Measurements from ENCODE around the gene DNMT3A. TPM values are rescaled to one million over a fixed set of nuclear protein-coding genes. Genes with fewer than 3 reads are reported as not detected.

The DNMT3A gene
- total RNA-seq, 4 donors from 2014 or later: 11.3 to 29.5 (median 16.9) TPM

DNA sequence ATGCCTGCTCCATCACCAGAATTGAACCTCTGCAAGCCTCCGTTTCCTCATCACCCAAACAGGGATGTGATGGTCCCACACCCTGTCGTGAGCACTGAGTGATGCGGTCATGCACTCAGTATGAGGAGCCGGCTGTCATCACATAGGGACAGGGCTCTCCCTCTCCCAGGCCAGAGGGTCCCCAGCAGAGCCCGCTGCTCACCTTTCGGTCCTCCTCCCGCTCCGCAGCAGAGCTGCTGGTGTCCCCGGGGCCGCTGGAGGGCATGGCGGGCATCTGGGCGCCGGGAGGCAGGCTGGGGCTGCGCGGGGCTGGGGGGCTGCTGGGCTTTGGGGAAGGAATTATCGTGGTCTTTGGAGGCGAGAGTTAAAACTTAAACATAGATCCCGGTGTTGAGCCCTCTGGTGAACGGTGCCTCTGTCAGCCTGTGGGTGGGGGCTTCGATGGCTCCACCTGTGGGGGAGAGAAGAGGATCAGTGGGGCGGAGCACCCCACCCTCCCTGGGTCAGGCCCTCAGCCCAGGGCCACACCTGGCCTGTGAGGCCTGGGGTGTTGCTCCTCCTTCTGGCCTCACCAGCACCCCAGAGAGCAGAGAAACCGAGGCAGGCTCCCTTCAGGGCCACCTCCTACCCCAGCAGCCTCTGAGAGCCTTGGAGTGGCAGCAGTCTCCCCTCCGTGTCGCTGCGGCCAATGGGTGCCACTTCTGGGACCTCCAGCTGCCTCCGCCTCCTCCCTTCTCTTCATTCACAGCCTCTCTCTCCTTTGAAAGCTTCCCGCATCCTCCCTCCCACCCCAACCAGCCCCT, 27.8 kb downstream of the DNMT3A start:
- Histone ChIP-seq H3K36me3 (peaks cover 0 to 33% (median 25%) of the 10 kb centered on the region in 4 donors), H3K9me3 (no peaks in the 10 kb centered on the region), H3K27ac (replicated peaks in 1 of 4) (peak overlapping the region; percentile 68 to 76 (median 75)), H3K4me1 (peaks cover 67 to 92% (median 87%) of the 10 kb centered on the region in 4 donors), H3K4me3 (no peak overlapping the region), H3K27me3 (no peaks in the 10 kb centered on the region)
- no peak for DNase-seq (ENCODE audit: extremely low spot score)
- intact Hi-C loops (cut with DNase I): no loop called here
- TF ChIP-seq, protein P1, sequence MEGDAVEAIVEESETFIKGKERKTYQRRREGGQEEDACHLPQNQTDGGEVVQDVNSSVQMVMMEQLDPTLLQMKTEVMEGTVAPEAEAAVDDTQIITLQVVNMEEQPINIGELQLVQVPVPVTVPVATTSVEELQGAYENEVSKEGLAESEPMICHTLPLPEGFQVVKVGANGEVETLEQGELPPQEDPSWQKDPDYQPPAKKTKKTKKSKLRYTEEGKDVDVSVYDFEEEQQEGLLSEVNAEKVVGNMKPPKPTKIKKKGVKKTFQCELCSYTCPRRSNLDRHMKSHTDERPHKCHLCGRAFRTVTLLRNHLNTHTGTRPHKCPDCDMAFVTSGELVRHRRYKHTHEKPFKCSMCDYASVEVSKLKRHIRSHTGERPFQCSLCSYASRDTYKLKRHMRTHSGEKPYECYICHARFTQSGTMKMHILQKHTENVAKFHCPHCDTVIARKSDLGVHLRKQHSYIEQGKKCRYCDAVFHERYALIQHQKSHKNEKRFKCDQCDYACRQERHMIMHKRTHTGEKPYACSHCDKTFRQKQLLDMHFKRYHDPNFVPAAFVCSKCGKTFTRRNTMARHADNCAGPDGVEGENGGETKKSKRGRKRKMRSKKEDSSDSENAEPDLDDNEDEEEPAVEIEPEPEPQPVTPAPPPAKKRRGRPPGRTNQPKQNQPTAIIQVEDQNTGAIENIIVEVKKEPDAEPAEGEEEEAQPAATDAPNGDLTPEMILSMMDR (IDR thresholded peaks at IDR 0.05): no peak
- no peak for TF ChIP-seq POLR2A (IDR thresholded peaks at IDR 0.05; ENCODE audit: low read depth)
- TF ChIP-seq POLR2AphosphoS5 (IDR thresholded peaks at IDR 0.05): no peak
- TF ChIP-seq EP300 (IDR thresholded peaks at IDR 0.05): no peak
- WGBS: 82% methylated on average over 23 of the region's 27 CpGs

DNA sequence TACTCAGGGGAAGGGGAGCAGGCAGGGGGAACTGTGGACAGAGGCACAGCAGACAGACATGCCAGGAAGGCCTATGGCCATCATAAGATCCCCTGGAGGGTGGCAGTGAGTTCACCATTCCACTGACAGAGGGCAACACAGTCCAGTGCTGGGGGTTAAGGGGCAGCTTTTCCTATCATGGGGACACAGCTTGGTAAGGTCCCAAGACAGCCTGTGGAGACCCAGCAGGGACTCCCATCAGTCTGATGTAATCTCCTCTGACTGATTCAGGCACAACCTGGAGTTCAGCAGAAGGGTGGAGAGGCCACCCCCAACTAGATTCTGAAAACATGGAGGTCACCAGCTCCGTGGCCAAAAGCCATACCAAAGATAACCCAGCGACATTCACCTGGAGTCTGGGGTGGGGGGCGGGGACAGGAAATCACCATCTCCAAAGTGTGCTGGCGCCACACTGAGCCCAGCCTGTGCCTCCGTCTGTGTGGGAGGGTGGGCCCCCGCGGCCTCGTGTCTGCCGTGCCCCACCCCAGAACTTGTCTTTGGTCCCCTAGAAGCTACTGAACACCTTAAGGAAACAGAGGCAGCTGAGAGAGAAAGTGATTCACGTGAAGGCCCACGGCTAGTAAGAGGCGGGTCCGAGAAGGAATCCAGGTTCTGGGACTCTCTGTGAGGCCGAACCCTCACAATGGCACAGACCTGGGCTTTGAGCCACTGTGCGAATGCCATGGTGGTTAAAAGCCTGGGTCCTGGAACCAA, 28.6 kb downstream of the DNMT3A start:
- peaks cover 75 to 99% (median 94%) of the 10 kb centered on the region in 4 donors for H3K4me1 ChIP-seq
- H3K27ac ChIP-seq (replicated peaks in 1 of 4): peak overlapping the region; percentile 13 to 76 (median 56)
- no peaks in the 10 kb centered on the region for H3K27me3 ChIP-seq
- DNase-seq (ENCODE audit: extremely low spot score): no peak
- 79% methylated on average over 14 of the region's 15 CpGs for WGBS
- no peak for TF ChIP-seq POLR2AphosphoS5 (IDR thresholded peaks at IDR 0.05)
- TF ChIP-seq EP300 (IDR thresholded peaks at IDR 0.05): no peak
- no peak for TF ChIP-seq POLR2A (IDR thresholded peaks at IDR 0.05; ENCODE audit: low read depth)
- TF ChIP-seq, protein P1 (IDR thresholded peaks at IDR 0.05): no peak
- H3K36me3 ChIP-seq: peaks cover 0 to 38% (median 25%) of the 10 kb centered on the region in 4 donors
- intact Hi-C loops (cut with DNase I): no loop called here
- H3K9me3 ChIP-seq: no peaks in the 10 kb centered on the region
- H3K4me3 ChIP-seq: no peak overlapping the region

DNA sequence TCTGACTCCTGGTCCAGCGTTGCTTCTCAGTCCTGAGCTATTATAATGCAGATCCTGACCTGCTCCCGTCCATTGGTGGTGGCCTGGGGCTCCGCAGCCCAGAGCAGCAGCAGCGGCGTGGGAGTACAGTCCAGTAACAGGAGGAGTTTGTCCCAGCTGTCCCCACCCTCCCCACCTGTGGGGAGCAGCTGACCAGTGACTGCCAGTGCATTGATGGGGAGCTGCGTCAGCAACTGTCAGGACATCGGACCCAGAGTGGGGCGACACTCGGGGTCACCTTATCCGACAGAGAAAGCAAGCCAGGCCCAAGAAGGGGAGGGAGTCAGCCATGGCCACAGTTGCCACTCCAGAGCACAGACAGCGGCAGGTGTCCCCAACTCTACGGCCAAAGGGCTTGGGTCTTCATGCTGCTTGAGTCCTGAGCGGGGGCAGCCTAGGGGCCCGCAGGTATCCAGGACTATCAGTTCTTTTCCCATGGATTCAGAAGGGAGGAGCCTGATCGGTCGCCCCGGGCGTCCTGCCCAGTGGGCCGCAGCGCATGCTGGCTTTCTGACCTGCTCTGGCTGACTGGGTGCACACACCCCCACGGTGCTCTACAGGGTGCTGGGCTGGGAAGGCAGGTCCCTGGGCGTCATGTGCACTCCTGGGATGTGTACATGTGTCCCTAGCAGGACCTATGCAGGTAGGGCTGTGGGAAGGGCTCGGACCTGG, 29.7 kb downstream of the DNMT3A start:
- peaks cover 0 to 39% (median 25%) of the 10 kb centered on the region in 4 donors for H3K36me3 ChIP-seq
- no peaks in the 10 kb centered on the region for H3K9me3 ChIP-seq
- WGBS: 76% methylated on average over 6 of the region's 23 CpGs
- H3K27me3 ChIP-seq: no peaks in the 10 kb centered on the region
- TF ChIP-seq POLR2A (IDR thresholded peaks at IDR 0.05; ENCODE audit: low read depth) (no peak), POLR2AphosphoS5 (IDR thresholded peaks at IDR 0.05) (no peak)
- TF ChIP-seq, protein P1 (IDR thresholded peaks at IDR 0.05): no peak
- peak overlapping the region; percentile 43 to 73 (median 59) for H3K27ac ChIP-seq (replicated peaks in 1 of 4)
- DNase-seq (ENCODE audit: extremely low spot score): no peak
- H3K4me3 ChIP-seq: no peak overlapping the region
- intact Hi-C loops (cut with DNase I): no loop called here
- peaks cover 84 to 100% (median 99%) of the 10 kb centered on the region in 4 donors for H3K4me1 ChIP-seq

DNA sequence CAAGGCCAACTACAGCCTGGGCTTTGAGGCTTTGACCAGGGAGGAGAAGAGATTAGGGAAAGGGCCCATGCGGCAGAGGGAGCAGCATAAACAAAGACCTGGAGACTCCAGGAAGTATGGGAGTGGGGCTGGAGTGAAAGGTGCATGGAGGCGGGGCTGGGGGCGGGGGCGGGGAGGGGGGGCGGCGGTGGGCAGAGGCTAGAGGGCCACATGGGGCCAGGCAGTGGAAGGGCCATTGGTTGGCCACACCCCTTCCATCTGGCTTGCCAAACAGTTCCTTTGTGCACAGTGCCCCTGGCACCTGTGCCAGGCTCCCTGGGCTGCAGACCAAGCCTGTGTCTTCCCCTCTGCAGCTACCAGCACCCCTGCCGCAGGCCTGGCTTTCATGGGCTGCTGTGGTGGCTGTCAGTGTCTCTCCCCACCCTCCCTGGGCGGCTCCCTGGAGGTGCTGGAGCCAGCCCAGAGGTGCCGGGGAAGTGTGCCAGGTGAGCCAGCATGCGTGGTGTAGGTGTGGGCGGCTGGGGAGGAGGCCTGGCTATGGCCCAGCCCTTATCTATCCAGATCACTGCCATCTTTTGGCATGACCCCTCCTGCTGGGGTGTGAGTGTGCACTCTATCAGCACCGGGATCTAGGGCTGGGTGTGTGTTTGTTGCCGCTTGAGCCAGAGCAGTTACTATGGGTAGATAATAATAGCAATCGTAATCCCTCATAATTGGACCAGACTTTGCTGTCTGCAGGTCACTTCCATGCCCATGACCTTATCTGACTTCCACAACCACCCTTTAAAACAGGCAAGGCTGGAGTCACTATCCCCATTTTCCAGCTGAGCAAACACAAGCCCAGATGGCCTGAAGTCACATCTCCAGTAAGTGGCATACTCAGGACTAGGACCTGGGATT, 30.5 kb downstream of the DNMT3A start:
- peak overlapping the region; percentile 43 to 73 (median 59) for H3K27ac ChIP-seq (replicated peaks in 1 of 4)
- intact Hi-C loops (cut with DNase I): no loop called here
- no peak overlapping the region for H3K4me3 ChIP-seq
- TF ChIP-seq, protein P1 (IDR thresholded peaks at IDR 0.05): no peak
- TF ChIP-seq EP300 (IDR thresholded peaks at IDR 0.05) (no peak), POLR2A (IDR thresholded peaks at IDR 0.05; ENCODE audit: low read depth) (no peak), POLR2AphosphoS5 (IDR thresholded peaks at IDR 0.05) (no peak)
- peaks cover 85 to 100% (median 100%) of the 10 kb centered on the region in 4 donors for H3K4me1 ChIP-seq
- no peak for DNase-seq (ENCODE audit: extremely low spot score)
- no peaks in the 10 kb centered on the region for H3K9me3 ChIP-seq
- H3K36me3 ChIP-seq: peaks cover 0 to 42% (median 25%) of the 10 kb centered on the region in 4 donors
- no peaks in the 10 kb centered on the region for H3K27me3 ChIP-seq
- WGBS: 33% methylated on average over 13 of the region's 14 CpGs
